Measurements from ENCODE around the gene NOS3.

Gene NOS3

GRCh38 chr7:151012911-151013347, 22.1 kb downstream of the NOS3 start:
- H3K4me2 ChIP-seq (ENCODE audit: low read length) = no peak overlapping the region
- no peaks in the 10 kb centered on the region for H3K79me2 ChIP-seq
- H3K27ac ChIP-seq = no peak overlapping the region
- H3K36me3 ChIP-seq (ENCODE audit: control insufficient read depth, insufficient read depth, low read length) = no peaks in the 10 kb centered on the region
- no peaks in the 10 kb centered on the region for H3K9me3 ChIP-seq (ENCODE audit: control insufficient read depth, low read length)
- no peak overlapping the region for H2AFZ ChIP-seq
- H3K4me1 ChIP-seq = no peaks in the 10 kb centered on the region
- no peaks in the 10 kb centered on the region for H3K27me3 ChIP-seq (ENCODE audit: control insufficient read depth, insufficient read depth, low read length)
- no peak overlapping the region for H3K4me3 ChIP-seq (ENCODE audit: low read depth, low read length)
- H3K9ac ChIP-seq = no peak overlapping the region
- peak; percentile 55 for TF ChIP-seq CTCF (IDR thresholded peaks at IDR 0.05)

- Histone ChIP-seq H3K36me3 (ENCODE audit: control insufficient read depth, insufficient read depth, low read length) (no peaks in the 10 kb centered on the region), H3K27ac (no peak overlapping the region), H3K4me3 (ENCODE audit: low read depth, low read length) (peak overlapping the region; percentile 41), H3K79me2 (no peaks in the 10 kb centered on the region), H2AFZ (peak overlapping the region; percentile 70), H3K9me3 (ENCODE audit: control insufficient read depth, low read length) (no peaks in the 10 kb centered on the region), H3K27me3 (ENCODE audit: control insufficient read depth, insufficient read depth, low read length) (no peaks in the 10 kb centered on the region), H3K4me1 (peaks cover 2% of the 10 kb centered on the region), H3K4me2 (ENCODE audit: low read length) (peak overlapping the region; percentile 71), H3K9ac (no peak overlapping the region)
- no peak for TF ChIP-seq CTCF (IDR thresholded peaks at IDR 0.05)
Observed at GRCh38 chr7:151013356-151013732, 22.5 kb downstream of the NOS3 start.

GRCh38 chr7:151013733-151014497, 23.1 kb downstream of the NOS3 start:
- H3K4me1 ChIP-seq = peaks cover 3% of the 10 kb centered on the region

GRCh38 chr7:151014950-151015349, 24.1 kb downstream of the NOS3 start:
- Histone ChIP-seq H3K4me2 (ENCODE audit: low read length) (no peak overlapping the region), H3K4me3 (ENCODE audit: low read depth, low read length) (no peak overlapping the region), H3K4me1 (peaks cover 3% of the 10 kb centered on the region), H3K27ac (no peak overlapping the region), H3K36me3 (ENCODE audit: control insufficient read depth, insufficient read depth, low read length) (no peaks in the 10 kb centered on the region), H3K27me3 (ENCODE audit: control insufficient read depth, insufficient read depth, low read length) (no peaks in the 10 kb centered on the region), H3K9ac (no peak overlapping the region), H2AFZ (no peak overlapping the region), H3K79me2 (no peaks in the 10 kb centered on the region), H3K9me3 (ENCODE audit: control insufficient read depth, low read length) (no peaks in the 10 kb centered on the region)
- no peak for TF ChIP-seq CTCF (IDR thresholded peaks at IDR 0.05)

More at GRCh38 chr7:151013733-151014497, 23.1 kb downstream of the NOS3 start:
- TF ChIP-seq CTCF (IDR thresholded peaks at IDR 0.05) = no peak
- Histone ChIP-seq H3K4me2 (ENCODE audit: low read length) (peak overlapping the region; percentile 71), H3K79me2 (no peaks in the 10 kb centered on the region), H3K27me3 (ENCODE audit: control insufficient read depth, insufficient read depth, low read length) (no peaks in the 10 kb centered on the region), H3K27ac (no peak overlapping the region), H3K9ac (no peak overlapping the region), H2AFZ (peak overlapping the region; percentile 70), H3K36me3 (ENCODE audit: control insufficient read depth, insufficient read depth, low read length) (no peaks in the 10 kb centered on the region), H3K4me3 (ENCODE audit: low read depth, low read length) (peak overlapping the region; percentile 41), H3K9me3 (ENCODE audit: control insufficient read depth, low read length) (no peaks in the 10 kb centered on the region)

- H3K36me3 ChIP-seq (ENCODE audit: control insufficient read depth, insufficient read depth, low read length) = no peaks in the 10 kb centered on the region
- H3K4me1 ChIP-seq = peaks cover 3% of the 10 kb centered on the region
- no peak overlapping the region for H2AFZ ChIP-seq
- H3K79me2 ChIP-seq = no peaks in the 10 kb centered on the region
- no peak overlapping the region for H3K27ac ChIP-seq
- TF ChIP-seq CTCF (IDR thresholded peaks at IDR 0.05) = no peak
- no peak overlapping the region for H3K9ac ChIP-seq
- H3K9me3 ChIP-seq (ENCODE audit: control insufficient read depth, low read length) = no peaks in the 10 kb centered on the region
- H3K27me3 ChIP-seq (ENCODE audit: control insufficient read depth, insufficient read depth, low read length) = no peaks in the 10 kb centered on the region
- no peak overlapping the region for H3K4me3 ChIP-seq (ENCODE audit: low read depth, low read length)
- H3K4me2 ChIP-seq (ENCODE audit: low read length) = no peak overlapping the region
Observed at GRCh38 chr7:151015967-151016366, 25.1 kb downstream of the NOS3 start.
